ENCODE measurements around the gene NPAS4. TPM values are rescaled to one million over a fixed set of nuclear protein-coding genes. Genes with fewer than 3 reads are reported as not detected.

Gene NPAS4
- total and polyA plus RNA-seq, 8 donors: 0.08 to 0.63 (median 0.14) TPM; not detected in 5

DNA sequence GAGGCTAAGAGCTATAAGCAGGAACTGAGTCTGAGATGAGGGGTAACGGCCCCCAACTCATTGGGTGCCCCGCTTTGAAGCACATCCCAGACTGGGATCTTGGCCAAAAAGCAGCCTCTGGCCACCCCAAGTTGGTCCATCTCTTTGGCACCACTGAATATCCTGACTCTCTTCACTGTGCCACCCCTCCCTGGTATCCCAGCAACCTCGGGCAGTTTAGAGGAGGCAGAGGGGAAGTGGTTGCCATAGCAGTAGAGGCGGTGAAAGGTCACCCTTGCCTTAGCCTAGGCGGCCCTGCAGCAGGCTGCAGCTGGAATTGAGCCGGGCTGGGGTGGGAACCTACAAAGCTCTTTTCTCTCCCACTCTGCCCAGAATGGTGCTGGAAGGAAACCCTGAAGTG is 46.9 kb downstream of the NPAS4 start:
- peak in 3 of 4 donors; percentile 4 to 48 (median 23) for ATAC-seq

DNA sequence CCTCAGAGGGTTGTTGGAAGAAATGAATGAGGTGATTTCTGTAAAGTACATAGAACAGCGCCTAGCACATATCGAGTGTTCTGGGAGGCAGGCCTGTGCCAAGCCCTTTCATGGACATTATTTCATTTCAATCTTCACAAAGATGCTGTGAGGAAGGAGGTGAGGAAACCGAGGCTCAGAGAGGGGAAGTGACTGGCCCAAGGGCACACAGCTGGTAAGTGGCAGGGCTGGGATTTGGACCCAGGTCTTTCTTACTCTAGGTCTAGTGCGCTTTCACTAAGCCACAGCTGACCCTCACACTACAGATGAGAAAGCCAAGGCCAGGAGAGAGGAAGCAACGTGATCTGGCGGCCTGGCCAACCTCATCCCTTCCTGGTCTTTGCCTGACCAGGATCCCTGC is 47.9 kb downstream of the NPAS4 start:
- ATAC-seq (no peak), FAIRE-seq (no peak), DNase-seq (no peak)
- no peaks in the 10 kb centered on the region for H3K36me3 ChIP-seq
- no peaks in the 10 kb centered on the region for H3K27me3 ChIP-seq
- no peak overlapping the region for H3K4me3 ChIP-seq
- intact Hi-C loops (cut with DNase I): no loop called here
- TF ChIP-seq CTCF (IDR thresholded peaks at IDR 0.05): no peak
- WGBS, 2 donors: 68 to 80% methylated on average over 6 of the region's 6 CpGs
- H3K4me1 ChIP-seq: peaks cover 0 to 5% (median 0%) of the 10 kb centered on the region in 3 donors
- no peaks in the 10 kb centered on the region for H3K9me3 ChIP-seq
- H3K27ac ChIP-seq: no peak overlapping the region

More for the DNA sequence above, 46.9 kb downstream of the NPAS4 start:
- FAIRE-seq (no peak), DNase-seq (peak in 3 of 6 donors; percentile 33 to 48 (median 42))
- Histone ChIP-seq H3K27ac (no peak overlapping the region), H3K27me3 (no peaks in the 10 kb centered on the region), H3K36me3 (no peaks in the 10 kb centered on the region), H3K4me3 (peak overlapping the region in 2 of 4 donors; percentile 51 to 66), H3K4me1 (peaks cover 0 to 5% (median 0%) of the 10 kb centered on the region in 3 donors), H3K9me3 (no peaks in the 10 kb centered on the region)
- WGBS, 2 donors: 34 to 42% methylated on average over 4 to 6 of the region's 6 CpGs
- intact Hi-C loops (cut with DNase I): no loop called here
- no peak for TF ChIP-seq CTCF (IDR thresholded peaks at IDR 0.05)

DNA sequence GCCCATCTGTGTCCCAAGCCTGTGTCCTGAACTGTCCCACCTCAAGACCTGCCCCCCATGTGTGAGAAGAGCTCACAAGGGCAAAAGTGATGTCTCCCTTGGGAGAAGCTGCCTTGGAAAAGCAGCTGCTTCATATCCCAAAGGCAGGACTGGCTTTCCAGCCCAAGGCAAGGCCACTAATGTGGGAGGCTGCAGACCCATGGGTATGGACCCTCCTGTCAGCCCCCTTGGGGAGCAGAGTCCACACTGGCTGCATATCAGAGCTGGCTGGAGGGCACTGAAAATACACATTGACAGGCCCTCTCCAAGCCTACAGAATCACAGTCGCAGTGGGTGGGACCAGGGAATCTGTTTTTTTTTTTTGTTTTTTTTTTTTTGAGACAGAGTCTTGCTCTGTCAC is 48.6 kb downstream of the NPAS4 start:
- H3K4me1 ChIP-seq: peaks cover 0 to 5% (median 0%) of the 10 kb centered on the region in 3 donors
- FAIRE-seq (no peak), DNase-seq (no peak), ATAC-seq (no peak)
- 89 to 100% methylated on average over 1 of the region's 1 CpG for WGBS, 2 donors
- H3K27ac ChIP-seq: no peak overlapping the region
- intact Hi-C loops (cut with DNase I): no loop called here
- H3K4me3 ChIP-seq: no peak overlapping the region
- no peaks in the 10 kb centered on the region for H3K9me3 ChIP-seq
- H3K36me3 ChIP-seq: no peaks in the 10 kb centered on the region
- no peak for TF ChIP-seq CTCF (IDR thresholded peaks at IDR 0.05)
- no peaks in the 10 kb centered on the region for H3K27me3 ChIP-seq

DNA sequence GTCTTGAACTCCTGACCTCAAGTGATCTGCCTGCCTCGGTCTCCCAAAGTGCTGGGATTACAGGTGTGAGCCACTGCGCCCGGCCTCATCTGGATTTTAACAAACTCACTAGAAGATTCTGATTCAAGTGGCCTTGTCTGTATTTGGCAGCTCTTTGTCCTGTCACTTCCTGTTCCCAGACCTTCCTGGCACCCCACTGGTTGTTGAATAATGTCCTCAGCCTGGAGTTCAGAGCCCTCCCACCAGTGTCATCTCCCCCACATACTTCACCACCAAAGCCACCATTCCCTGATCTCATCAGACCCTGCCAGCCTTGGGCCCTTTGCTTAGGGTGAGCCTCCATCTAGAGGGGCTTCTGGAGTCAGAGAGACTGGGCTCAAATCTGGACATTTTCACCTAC is 49.2 kb downstream of the NPAS4 start:
- FAIRE-seq (no peak), DNase-seq (no peak), ATAC-seq (no peak)
- Histone ChIP-seq H3K4me1 (peaks cover 0 to 5% (median 0%) of the 10 kb centered on the region in 3 donors), H3K9me3 (no peaks in the 10 kb centered on the region), H3K4me3 (no peak overlapping the region), H3K27ac (no peak overlapping the region), H3K36me3 (no peaks in the 10 kb centered on the region), H3K27me3 (no peaks in the 10 kb centered on the region)
- intact Hi-C loops (cut with DNase I): no loop called here
- 87 to 88% methylated on average over 3 of the region's 3 CpGs for WGBS, 2 donors
- no peak for TF ChIP-seq CTCF (IDR thresholded peaks at IDR 0.05)

GRCh38 chr11:66471142-66471541 is 50.3 kb downstream of the NPAS4 start:
- TF ChIP-seq CTCF (IDR thresholded peaks at IDR 0.05): no peak
- no peak for FAIRE-seq
- intact Hi-C loops (cut with DNase I): no loop called here
- H3K9me3 ChIP-seq: no peaks in the 10 kb centered on the region
- H3K27me3 ChIP-seq: no peaks in the 10 kb centered on the region
- WGBS, 2 donors: 94% methylated on average over 16 of the region's 16 CpGs
- no peak for ATAC-seq
- H3K27ac ChIP-seq: no peak overlapping the region
- DNase-seq: no peak
- no peak overlapping the region for H3K4me3 ChIP-seq
- H3K4me1 ChIP-seq: peaks cover 0 to 5% (median 0%) of the 10 kb centered on the region in 3 donors
- H3K36me3 ChIP-seq: no peaks in the 10 kb centered on the region

Data from pancreas (tissue), 10 donors.